A549 (cell line): ENCODE results near the gene TMEM220. TPM values are rescaled to one million over a fixed set of nuclear protein-coding genes. Genes with fewer than 3 reads are reported as not detected.

Experiments used
- ATAC-seq, 2 experiments: fragments of 200-7000 bp in 1 of 2; fragments of >200 bp in 1 of 2; cut with Nextera tagmentation in 1 of 2; cut with Tn5 transposase in 1 of 2; 3 replicates each; pipeline versions ENCODE4 v1.8.0 to v1.9.1; 2018 to 2020; ENCODE audit warnings: mild to moderate bottlenecking in 1 of 2, moderate library complexity in 1 of 2
- CTCF ChIA-PET: fragments of 300-600 bp; sonication (Branson Sonifier 250); formaldehyde crosslinking; extraction: SDS; loops from one replicate; lab custom pipeline; 2021; ENCODE audit warnings: antibody characterized with exemption, inconsistent platforms; lab: Yijun Ruan, JAX
- POLR2A ChIA-PET: fragments of 350-600 bp; formaldehyde crosslinking; extraction: SDS; loops from one replicate; lab custom pipeline; 2021; ENCODE audit warnings: antibody characterized with exemption, inconsistent platforms; lab: Yijun Ruan, JAX
- DNase-seq, 2 experiments: peaks; one replicate each; pipeline versions ENCODE4 v3.0.0 to v3.0.0-alpha.2; 2011 to 2016; ENCODE audit warnings: low read depth in 1 of 2, low spot score in 1 of 2
- FAIRE-seq: peaks from 2 replicates; lab custom pipeline; 2011; peaks lifted over from hg19 to GRCh38; lab: Jason Lieb, UNC
- H3K27ac ChIP-seq, 2 experiments: fragments of >200 bp; sonication (Bioruptor Twin); formaldehyde crosslinking; 3 replicates each; pipeline ENCODE4 v1.5.1; 2016 to 2017
- H3K4me1 ChIP-seq: fragments of >200 bp; sonication (Bioruptor Twin); formaldehyde crosslinking; 3 replicates; pipeline ENCODE4 v1.6.1; 2016
- H3K4me2 ChIP-seq: fragments of >200 bp; sonication (Bioruptor Twin); formaldehyde crosslinking; 3 replicates; pipeline ENCODE4 v1.6.1; 2016
- H3K4me3 ChIP-seq: fragments of >200 bp; sonication (Bioruptor Twin); formaldehyde crosslinking; 3 replicates; pipeline ENCODE4 v1.5.1; 2016
- H3K9me3 ChIP-seq: fragments of >200 bp; sonication (Bioruptor Twin); formaldehyde crosslinking; 3 replicates; pipeline ENCODE4 v1.6.1; 2016
- ATOH8 ChIP-seq: fragments of 250-450 bp; sonication (Bioruptor Pico); IDR thresholded peaks from 2 replicates; pipeline ENCODE4 v1.5.0; 2020; ENCODE audit warnings: low read depth, mild to moderate bottlenecking, moderate library complexity
- BHLHE40 ChIP-seq: IDR thresholded peaks from 2 replicates; pipeline ENCODE4 v1.6.1; 2012; ENCODE audit warnings: low read depth, low read length, inconsistent platforms
- CBX2 ChIP-seq: fragments of 200-600 bp; sonication (generic); IDR thresholded peaks from 2 replicates; pipeline ENCODE4 v1.6.1; 2016; ENCODE audit warnings: low read depth, mild to moderate bottlenecking, borderline replicate concordance
- CBX8 ChIP-seq: fragments of 200-600 bp; sonication (generic); IDR thresholded peaks from 2 replicates; pipeline ENCODE4 v1.6.1; 2016
- CEBPB ChIP-seq, 2 experiments: fragments of >200 bp in 1 of 2; sonication (Bioruptor Twin) in 1 of 2; formaldehyde crosslinking in 1 of 2; IDR thresholded peaks; 2 replicates each; pipeline ENCODE4 v1.6.1; 2012 to 2016
- CHD2 ChIP-seq: fragments of 150-350 bp; IDR thresholded peaks from 2 replicates; pipeline ENCODE4 v1.6.1; 2014; ENCODE audit warnings: low read length; ENCODE audit not compliant: partially characterized antibody
- CTCF ChIP-seq: fragments of >200 bp; sonication (Bioruptor Twin); formaldehyde crosslinking; IDR thresholded peaks from 3 replicates; pipeline ENCODE4 v1.5.1; 2016
- EHF ChIP-seq: fragments of 250-450 bp; sonication (Bioruptor Pico); IDR thresholded peaks from 2 replicates; pipeline ENCODE4 v1.5.0; 2020; ENCODE audit warnings: mild to moderate bottlenecking
- EHMT2 ChIP-seq: fragments of 200-600 bp; sonication (generic); IDR thresholded peaks from 2 replicates; pipeline ENCODE4 v1.6.1; 2016; ENCODE audit warnings: antibody characterized with exemption, low read depth, mild to moderate bottlenecking, moderate library complexity
- ELK1 ChIP-seq: fragments of 150-350 bp; IDR thresholded peaks from 2 replicates; pipeline ENCODE4 v1.6.1; 2014; ENCODE audit warnings: low read depth, mild to moderate bottlenecking, low read length
- FOSB ChIP-seq: fragments of 250-450 bp; sonication (Bioruptor Pico); IDR thresholded peaks from 2 replicates; pipeline ENCODE4 v1.5.0; 2020; ENCODE audit warnings: mild to moderate bottlenecking, moderate library complexity
- FOSL2 ChIP-seq, 2 experiments: fragments of 450-650 bp in 1 of 2; fragments of >200 bp in 1 of 2; sonication (Bioruptor Twin) in 1 of 2; formaldehyde crosslinking; IDR thresholded peaks; 2 replicates each; pipeline versions ENCODE4 v1.5.0 to v1.6.1; 2016 to 2020; ENCODE audit warnings: mild to moderate bottlenecking in 1 of 2, moderate library complexity in 1 of 2
- GATA3 ChIP-seq: IDR thresholded peaks from 2 replicates; pipeline ENCODE4 v1.6.1; 2012; ENCODE audit warnings: borderline replicate concordance
- HES2 ChIP-seq: fragments of >200 bp; sonication (Bioruptor Twin); formaldehyde crosslinking; IDR thresholded peaks from 2 replicates; pipeline ENCODE4 v1.6.1; 2016
- HEYL ChIP-seq: fragments of 250-450 bp; sonication (Bioruptor Pico); IDR thresholded peaks from 2 replicates; pipeline ENCODE4 v1.8.0; 2021; ENCODE audit warnings: mild to moderate bottlenecking, moderate library complexity
- HOXB5 ChIP-seq: fragments of 250-450 bp; sonication (Bioruptor Pico); IDR thresholded peaks from 2 replicates; pipeline ENCODE4 v1.5.0; 2020; ENCODE audit warnings: mild to moderate bottlenecking, moderate library complexity
- JUN ChIP-seq, 2 experiments: fragments of >200 bp; sonication (Bioruptor Twin); formaldehyde crosslinking; IDR thresholded peaks; 2 replicates in 1 of 2; 3 replicates in 1 of 2; pipeline ENCODE4 v1.6.1; 2016 to 2017
- KDM1A ChIP-seq: fragments of 200-600 bp; sonication (generic); IDR thresholded peaks from 2 replicates; pipeline ENCODE4 v1.6.1; 2016; ENCODE audit warnings: low read depth, mild to moderate bottlenecking
- MAZ ChIP-seq: fragments of 150-350 bp; IDR thresholded peaks from 2 replicates; pipeline ENCODE4 v1.6.1; 2014; ENCODE audit warnings: antibody characterized with exemption, low read depth, low read length, borderline replicate concordance
- NFE2L2 ChIP-seq: fragments of 150-350 bp; conservative IDR thresholded peaks from 2 replicates; pipeline ENCODE4 v1.6.1; 2014; ENCODE audit warnings: low read length
- NPAS2 ChIP-seq: fragments of 250-450 bp; sonication (Bioruptor Pico); IDR thresholded peaks from 2 replicates; pipeline ENCODE4 v1.8.0; 2022; ENCODE audit warnings: mild to moderate bottlenecking, moderate library complexity, borderline replicate concordance
- NR3C1 ChIP-seq: fragments of >200 bp; sonication (Bioruptor Twin); formaldehyde crosslinking; IDR thresholded peaks from 3 replicates; pipeline ENCODE4 v1.6.1; 2017
- POLR2A ChIP-seq: IDR thresholded peaks from 2 replicates; pipeline ENCODE4 v1.6.1; 2012; ENCODE audit warnings: mild to moderate bottlenecking, low read length
- POLR2AphosphoS2 ChIP-seq: conservative IDR thresholded peaks from 2 replicates; pipeline ENCODE4 v1.6.1; 2012; ENCODE audit warnings: low read length, improper control_type of control experiment, inconsistent platforms
- RAD21 ChIP-seq, 2 experiments: fragments of >200 bp in 1 of 2; sonication (Bioruptor Twin) in 1 of 2; formaldehyde crosslinking in 1 of 2; IDR thresholded peaks in 1 of 2; conservative IDR thresholded peaks in 1 of 2; 2 replicates in 1 of 2; 3 replicates in 1 of 2; pipeline ENCODE4 v1.6.1; 2012 to 2018; ENCODE audit warnings: inconsistent platforms in 1 of 2
- RCOR1 ChIP-seq: fragments of 150-350 bp; IDR thresholded peaks from 2 replicates; pipeline ENCODE4 v1.6.1; 2014; ENCODE audit warnings: antibody characterized with exemption, low read length, low read depth
- REST ChIP-seq: fragments of 200-600 bp; sonication (generic); IDR thresholded peaks from 2 replicates; pipeline ENCODE4 v1.6.1; 2016; ENCODE audit warnings: antibody characterized with exemption, mild to moderate bottlenecking, moderate library complexity
- RNF2 ChIP-seq: fragments of 200-600 bp; sonication (generic); IDR thresholded peaks from 2 replicates; pipeline ENCODE4 v1.6.1; 2016; ENCODE audit warnings: low read depth, mild to moderate bottlenecking, antibody characterized with exemption, moderate library complexity, borderline replicate concordance
- SMC3 ChIP-seq: fragments of >200 bp; sonication (Bioruptor Twin); formaldehyde crosslinking; IDR thresholded peaks from 3 replicates; pipeline ENCODE4 v1.6.1; 2018; ENCODE audit warnings: inconsistent platforms
- SREBF2 ChIP-seq: fragments of 450-650 bp; IDR thresholded peaks from 2 replicates; pipeline ENCODE4 v1.6.1; 2014; ENCODE audit warnings: mild to moderate bottlenecking, moderate library complexity
- ZC3H11A ChIP-seq: fragments of 450-650 bp; IDR thresholded peaks from 2 replicates; pipeline ENCODE4 v1.6.1; 2014; ENCODE audit warnings: antibody characterized with exemption, mild to moderate bottlenecking
- WGBS: methylation state at CpG from one replicate; pipeline ENCODE4 v1.1.6; 2017; ENCODE audit errors: missing lambda C conversion rate; 5-methylcytosine and 5-hydroxymethylcytosine counted together
- polyA plus RNA-seq, 4 experiments: library from polyadenylated mRNA; depleted of rRNA in 3 of 4; stranded (reverse); fragments of >200 nt; fragmentation: RNase III in 1 of 4; extraction: RNeasy Plus Mini Kit Qiagen cat#74134 plus additional on column Dnase treatment in 1 of 4; gene quantifications; 2 replicates in 3 of 4; 3 replicates in 1 of 4; pipeline ENCODE4 v1.2.3, GENCODE V29; 2011 to 2017

The TMEM220 gene
- polyA plus RNA-seq, 2 of the 4 experiments (the other 2 are of a cell fraction): 3.8 to 6.3 TPM

- ChIA-PET CTCF (interaction anchor here (0.8 to 1.6 kb wide), 2 partner anchors 31 to 76 kb away, joined by 4 read pairs; no protein-coding TSS in a partner anchor), POLR2A (no interaction called here)
- no peak for FAIRE-seq
- WGBS: 41% methylated on average over 2 of the region's 2 CpGs
- TF ChIP-seq EHMT2: no peak
- TF ChIP-seq CBX8: no peak
- TF ChIP-seq RCOR1: no peak
- TF ChIP-seq ATOH8 (CRISPR knock-in tag): no peak
- TF ChIP-seq CHD2: no peak
- TF ChIP-seq JUN (IDR thresholded peaks at IDR 0.05): no peak
- TF ChIP-seq RNF2: no peak
- TF ChIP-seq NFE2L2: no peak
- TF ChIP-seq CTCF: no peak
- TF ChIP-seq ELK1: no peak
- no peak for TF ChIP-seq SMC3
- no peak for TF ChIP-seq BHLHE40
- TF ChIP-seq FOSL2 (IDR thresholded peaks at IDR 0.05): no peak
- TF ChIP-seq FOSL2 (CRISPR knock-in tag; IDR thresholded peaks at IDR 0.05): no peak
- no peak for TF ChIP-seq KDM1A
- TF ChIP-seq FOSB (CRISPR knock-in tag): no peak
- no peak for TF ChIP-seq SREBF2
- no peak for TF ChIP-seq NPAS2 (CRISPR knock-in tag)
- TF ChIP-seq NR3C1: no peak
- TF ChIP-seq GATA3: no peak
- DNase-seq: no peak
- Histone ChIP-seq H3K4me2 (no peak overlapping the region), H3K27ac (no peak overlapping the region), H3K4me1 (no peaks in the 10 kb centered on the region), H3K9me3 (peaks cover 7% of the 10 kb centered on the region), H3K4me3 (no peak overlapping the region)
- ATAC-seq: no peak
These were observed 39.0 kb upstream of the TMEM220 start for GRCh38 chr17:10768750-10769251.

- ATAC-seq: no peak
- ChIA-PET POLR2A (no interaction called here), CTCF (interaction anchor here (0.6 to 2.2 kb wide), 6 partner anchors 9 to 223 kb away, joined by 3 to 7 read pairs (median 4); no protein-coding TSS in a partner anchor)
- no peak for FAIRE-seq
- no peak for DNase-seq
- WGBS: 44% methylated on average over 3 of the region's 4 CpGs
- Histone ChIP-seq H3K4me1 (no peaks in the 10 kb centered on the region), H3K4me3 (no peak overlapping the region), H3K4me2 (no peak overlapping the region), H3K9me3 (peaks cover 3% of the 10 kb centered on the region), H3K27ac (no peak overlapping the region)
- TF ChIP-seq MAZ (no peak), RNF2 (no peak), NFE2L2 (no peak), GATA3 (no peak), EHF (CRISPR knock-in tag) (no peak), HES2 (no peak), HOXB5 (CRISPR knock-in tag) (no peak), RAD21 (conservative IDR thresholded peaks at IDR 0.05 in 1 of 2, IDR thresholded peaks at IDR 0.05 in 1 of 2) (no peak), CEBPB (IDR thresholded peaks at IDR 0.05) (no peak), HEYL (no peak), CBX2 (no peak), REST (no peak), POLR2A (no peak), FOSL2 (IDR thresholded peaks at IDR 0.05) (no peak), FOSL2 (CRISPR knock-in tag; IDR thresholded peaks at IDR 0.05) (no peak), BHLHE40 (no peak), ZC3H11A (no peak), POLR2AphosphoS2 (no peak), RCOR1 (no peak)
These were observed 37.4 kb upstream of the TMEM220 start for GRCh38 chr17:10767232-10767631.
